ENCODE data around the gene FNDC10. TPM values are rescaled to one million over a fixed set of nuclear protein-coding genes. Genes with fewer than 3 reads are reported as not detected.

Gene FNDC10
- total RNA-seq, 1 experiment from 2014 or later: 30.4 TPM

GRCh38 chr1:1593834-1594601 lies 5.9 kb downstream of the FNDC10 start:
- ATAC-seq (no peak), DNase-seq (ENCODE audit: low spot score) (no peak)
- H3K4me1 Mint-ChIP-seq: peaks cover 9% of the 10 kb centered on the region; the same call in 1 of the 2 replicates
- H3K27me3 Mint-ChIP-seq (ENCODE audit: low read depth): peaks cover 14% of the 10 kb centered on the region
- CTCF ChIA-PET: interaction anchor here (0.7 to 1.1 kb wide), 2 partner anchors 8 to 26 kb away, joined by 3 to 4 read pairs; no protein-coding TSS in a partner anchor
- POLR2A ChIA-PET: interaction anchor here (0.7 kb wide), 1 partner anchor 200 kb away, joined by 3 read pairs; no protein-coding TSS in a partner anchor
- H3K9me3 Mint-ChIP-seq: no peaks in the 10 kb centered on the region
- H3K4me3 Mint-ChIP-seq: no peak overlapping the region
- no peak overlapping the region for H3K27ac Mint-ChIP-seq
- no peak for TF ChIP-seq IRF2 (CRISPR knock-in tag; IDR thresholded peaks at IDR 0.05; ENCODE audit: borderline replicate concordance, low read depth)
- TF ChIP-seq ZNF512 (CRISPR knock-in tag; IDR thresholded peaks at IDR 0.05; ENCODE audit: borderline replicate concordance): no peak
- no peak for TF ChIP-seq GABPB1 (CRISPR knock-in tag; IDR thresholded peaks at IDR 0.05)
- no peak for TF ChIP-seq SMAD4 (CRISPR knock-in tag; IDR thresholded peaks at IDR 0.05)
- no peak for TF ChIP-seq ZNF423 (CRISPR knock-in tag; IDR thresholded peaks at IDR 0.05)
- TF ChIP-seq PRDM15 (CRISPR knock-in tag; IDR thresholded peaks at IDR 0.05): no peak
- TF ChIP-seq JAZF1 (CRISPR knock-in tag; IDR thresholded peaks at IDR 0.05): no peak
- no peak for TF ChIP-seq ERG (CRISPR knock-in tag; IDR thresholded peaks at IDR 0.05)
- no peak for TF ChIP-seq TEAD1 (CRISPR knock-in tag; IDR thresholded peaks at IDR 0.05)
- no peak for TF ChIP-seq STAT6 (CRISPR knock-in tag; conservative IDR thresholded peaks at IDR 0.05; ENCODE audit: low read depth)
- no peak for TF ChIP-seq ZNF263 (CRISPR knock-in tag; IDR thresholded peaks at IDR 0.05; ENCODE audit: low read depth)
- no peak for TF ChIP-seq FOXP4 (CRISPR knock-in tag; IDR thresholded peaks at IDR 0.05)
- TF ChIP-seq CDX4 (CRISPR knock-in tag; IDR thresholded peaks at IDR 0.05; ENCODE audit: borderline replicate concordance): no peak
- no peak for TF ChIP-seq ATF2 (CRISPR knock-in tag; IDR thresholded peaks at IDR 0.05; ENCODE audit: borderline replicate concordance, low read depth)
- no peak for TF ChIP-seq MLX (CRISPR knock-in tag; IDR thresholded peaks at IDR 0.05)
- TF ChIP-seq SP1 (CRISPR knock-in tag; conservative IDR thresholded peaks at IDR 0.05): no peak
- no peak for TF ChIP-seq E2F1 (CRISPR knock-in tag; IDR thresholded peaks at IDR 0.05)
- H3K36me3 Mint-ChIP-seq: no peaks in the 10 kb centered on the region

All from WTC11 (cell line).